NCI-H2107 treated with DMSO at 0.1 percent for 48 hours (cell line): ENCODE data around the gene RNF112.

Experiments
- DNase-seq: peaks from one replicate; lab custom pipeline; 2025; ENCODE audit not compliant: unreplicated experiment; lab: John Stamatoyannopoulos, UW

Gene RNF112

DNA sequence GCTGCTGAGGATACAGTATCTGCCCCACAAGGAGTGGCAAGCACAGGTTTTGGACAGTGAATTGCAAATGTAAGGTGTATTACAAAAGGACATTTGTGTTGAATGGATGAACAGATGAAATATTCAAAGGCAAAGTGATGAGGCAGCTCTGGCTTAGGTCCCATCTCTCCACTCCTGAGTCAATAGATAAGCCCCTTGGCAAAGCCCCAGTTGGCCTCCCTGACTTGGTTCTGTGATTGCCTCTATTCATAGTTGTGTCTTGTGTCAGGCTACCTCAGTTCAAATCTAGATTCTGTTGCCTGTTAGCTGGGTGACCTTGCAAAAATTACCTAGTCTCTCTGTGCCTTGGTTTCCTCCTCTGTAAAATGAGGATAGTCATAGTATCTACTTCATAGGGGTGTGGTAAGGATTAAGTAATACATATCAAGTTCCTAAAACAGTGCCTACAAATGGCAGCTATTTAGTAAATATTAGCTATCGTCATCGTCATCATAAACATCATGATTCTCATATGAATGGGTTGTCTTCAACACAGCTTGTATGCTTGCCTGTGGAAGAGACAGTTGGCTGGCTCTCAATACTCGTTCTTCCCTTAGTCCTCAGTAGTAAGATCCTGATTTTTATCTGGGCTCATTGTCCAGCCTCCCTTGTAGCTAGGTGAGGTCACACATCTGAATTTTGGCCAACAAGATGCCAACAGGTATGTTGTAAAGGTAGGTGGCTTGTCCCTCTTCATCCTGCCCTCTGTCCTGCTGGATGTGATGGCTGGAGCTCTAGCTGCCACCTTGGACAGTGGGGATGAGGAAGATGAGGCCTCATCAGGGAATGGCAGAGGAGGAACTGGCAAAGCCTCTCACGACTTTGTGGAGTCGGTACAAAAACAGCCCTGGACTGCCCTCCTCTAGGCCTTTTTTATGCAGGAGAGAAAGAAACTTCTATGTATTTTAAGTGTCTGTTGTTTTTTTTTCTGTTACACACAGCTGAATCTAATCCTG, 21.9 kb upstream of the RNF112 start:
- DNase-seq = no peak

DNA sequence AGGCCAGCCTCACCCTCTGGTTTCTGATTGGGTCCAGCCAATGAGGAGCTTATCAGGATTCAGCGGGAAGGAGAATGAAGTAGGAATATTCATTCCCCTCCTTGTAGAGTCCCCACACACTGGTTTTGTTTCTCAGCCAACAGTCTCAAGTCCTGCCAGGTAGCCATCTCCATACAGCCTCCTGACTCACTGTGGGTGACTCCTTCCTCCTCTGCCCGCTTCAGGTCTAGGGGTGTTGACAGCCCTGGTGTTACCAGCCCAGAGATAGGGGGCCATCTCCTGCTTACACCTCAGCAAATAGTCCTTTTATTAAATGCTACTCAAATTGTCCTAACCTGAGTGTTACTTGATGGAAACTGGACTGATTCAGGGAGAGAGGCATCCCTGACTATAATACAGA, 20.1 kb upstream of the RNF112 start:
- DNase-seq = no peak

DNA sequence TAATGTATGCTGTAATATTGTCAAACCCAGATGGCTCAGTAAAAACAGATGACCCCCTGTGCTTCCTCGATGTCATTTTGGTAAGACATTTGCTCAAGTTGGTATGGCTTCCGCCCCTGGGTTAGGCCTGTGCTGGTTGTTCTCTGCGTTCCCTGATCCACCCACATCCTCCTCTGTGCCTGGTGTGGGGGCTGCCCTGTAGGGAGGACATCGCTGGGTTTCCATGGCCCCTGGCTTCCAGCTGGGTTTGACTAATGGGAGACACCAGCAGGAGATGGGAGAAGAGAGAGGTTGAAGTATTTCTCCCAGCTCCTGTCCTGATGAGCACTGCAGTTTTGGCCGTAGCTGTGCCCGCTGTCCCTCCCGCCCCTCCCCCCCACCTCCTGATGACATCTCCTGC, 19.6 kb upstream of the RNF112 start:
- DNase-seq = no peak

DNA sequence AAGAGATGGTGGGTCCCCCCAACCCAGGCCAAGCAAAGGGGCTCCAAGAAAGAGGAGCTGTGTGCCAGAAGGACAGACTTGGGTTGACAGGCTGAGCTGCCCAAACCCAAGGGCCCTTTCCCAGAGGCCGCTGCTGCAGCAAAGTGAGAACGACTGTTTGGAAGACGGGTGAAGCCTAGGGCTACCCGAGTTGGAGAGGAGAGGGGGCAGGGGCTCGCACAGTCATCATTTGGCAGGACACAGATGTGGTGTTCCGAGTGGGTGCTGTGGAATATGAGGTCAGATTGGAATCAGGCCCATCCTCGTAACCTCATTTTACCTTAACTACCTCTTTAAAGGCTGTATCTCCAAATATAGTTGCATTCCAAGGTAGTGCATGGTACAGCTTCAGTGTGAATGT, 18.7 kb upstream of the RNF112 start:
- DNase-seq = no peak

DNA sequence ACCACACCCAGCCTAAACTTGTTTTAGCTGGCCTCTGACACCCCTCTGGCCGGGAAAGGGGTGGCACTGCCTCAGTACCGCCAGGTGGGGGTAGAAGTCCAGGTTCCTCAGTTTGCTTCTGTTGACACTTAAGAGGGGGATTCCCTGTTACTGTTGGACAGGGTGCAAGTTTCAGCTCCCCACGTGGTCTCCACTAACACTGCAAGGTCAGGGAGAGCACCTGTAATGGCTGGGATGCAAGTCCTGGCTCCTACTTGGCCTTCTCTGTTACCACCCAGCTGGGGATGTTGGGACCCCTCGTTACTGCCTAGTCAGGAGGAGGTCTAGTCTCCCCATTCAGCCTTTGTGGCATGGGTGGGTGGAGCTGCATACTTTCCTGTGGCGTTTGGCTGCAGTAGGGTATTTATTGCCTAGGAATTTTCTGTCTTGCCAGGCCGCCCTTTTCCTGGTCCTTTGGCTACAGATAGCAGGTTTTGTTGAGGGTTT, 13.4 kb upstream of the RNF112 start:
- DNase-seq = no peak

DNA sequence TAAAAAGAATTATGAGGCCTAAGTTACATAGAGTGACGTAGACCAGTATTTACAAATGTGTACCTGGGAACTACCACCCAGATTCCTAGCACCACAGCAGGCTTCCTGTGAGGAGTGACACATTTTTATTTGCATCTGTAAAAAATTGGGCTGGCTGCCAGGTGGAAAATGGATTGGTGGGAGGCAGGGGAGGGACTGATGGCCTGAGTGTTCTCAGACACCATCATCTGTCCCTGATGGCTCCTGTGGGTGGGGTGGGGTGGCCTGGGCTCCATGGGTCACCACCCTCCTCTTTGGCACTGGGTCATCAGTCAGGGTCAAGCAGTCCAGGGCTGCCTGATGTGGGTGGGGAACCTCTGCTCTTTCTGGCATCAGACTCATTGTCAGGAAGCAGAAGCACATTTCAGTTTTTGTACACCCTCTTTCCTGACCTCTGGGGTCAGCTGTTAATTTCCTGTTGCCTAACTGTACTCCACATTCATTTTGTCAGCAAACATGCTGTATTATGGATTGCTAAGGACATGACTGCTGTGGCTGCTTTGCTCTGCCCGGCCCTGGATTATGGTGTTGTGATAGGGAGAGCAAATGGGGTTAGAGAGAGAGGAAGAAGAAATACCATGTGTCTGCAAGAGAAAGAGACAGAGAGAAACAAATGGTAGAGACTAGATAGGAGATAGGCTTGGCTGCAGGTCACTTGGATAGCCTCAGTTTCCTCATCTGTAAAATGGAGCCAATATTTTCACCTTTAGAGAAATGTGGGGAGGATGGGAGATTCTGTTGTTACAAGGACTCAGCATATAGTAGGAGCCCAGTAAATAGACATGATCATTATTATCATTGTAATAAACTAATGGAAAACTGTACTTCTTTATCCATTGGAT, 12.5 kb upstream of the RNF112 start:
- no peak for DNase-seq

DNA sequence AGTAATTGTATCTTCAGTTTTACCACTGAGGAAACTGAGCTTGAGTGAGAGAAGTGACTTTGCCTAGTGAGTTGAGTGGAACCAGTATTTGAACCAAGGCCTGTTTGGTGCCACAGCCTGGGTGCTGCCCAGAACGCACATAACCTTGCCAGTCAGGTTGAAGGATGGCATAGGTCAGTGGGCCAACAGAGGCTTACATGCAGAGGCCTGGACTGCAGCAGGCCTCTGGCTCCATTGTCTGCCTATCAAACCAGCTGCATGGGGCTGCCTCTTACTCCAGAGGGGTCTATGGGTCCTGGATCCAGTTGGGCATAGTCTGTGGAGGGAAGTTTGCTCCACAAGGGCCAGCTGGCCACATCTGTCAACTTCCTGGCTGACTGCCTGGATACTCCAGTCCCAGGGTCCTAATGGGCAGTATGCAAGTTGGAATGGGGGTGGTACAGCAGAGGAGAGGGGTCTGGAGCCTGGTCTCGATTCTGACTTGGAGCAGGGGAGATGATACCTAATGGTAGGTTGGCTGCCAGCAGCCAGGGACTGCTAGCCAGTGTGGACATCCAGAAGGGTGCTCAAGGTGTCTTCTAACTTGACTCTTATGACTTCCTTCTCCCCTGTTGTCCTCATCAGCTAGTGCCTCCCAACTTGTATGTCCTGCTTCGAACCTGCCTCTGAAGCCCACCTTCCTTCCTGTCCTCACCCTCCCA, 11.1 kb upstream of the RNF112 start:
- DNase-seq = no peak

DNA sequence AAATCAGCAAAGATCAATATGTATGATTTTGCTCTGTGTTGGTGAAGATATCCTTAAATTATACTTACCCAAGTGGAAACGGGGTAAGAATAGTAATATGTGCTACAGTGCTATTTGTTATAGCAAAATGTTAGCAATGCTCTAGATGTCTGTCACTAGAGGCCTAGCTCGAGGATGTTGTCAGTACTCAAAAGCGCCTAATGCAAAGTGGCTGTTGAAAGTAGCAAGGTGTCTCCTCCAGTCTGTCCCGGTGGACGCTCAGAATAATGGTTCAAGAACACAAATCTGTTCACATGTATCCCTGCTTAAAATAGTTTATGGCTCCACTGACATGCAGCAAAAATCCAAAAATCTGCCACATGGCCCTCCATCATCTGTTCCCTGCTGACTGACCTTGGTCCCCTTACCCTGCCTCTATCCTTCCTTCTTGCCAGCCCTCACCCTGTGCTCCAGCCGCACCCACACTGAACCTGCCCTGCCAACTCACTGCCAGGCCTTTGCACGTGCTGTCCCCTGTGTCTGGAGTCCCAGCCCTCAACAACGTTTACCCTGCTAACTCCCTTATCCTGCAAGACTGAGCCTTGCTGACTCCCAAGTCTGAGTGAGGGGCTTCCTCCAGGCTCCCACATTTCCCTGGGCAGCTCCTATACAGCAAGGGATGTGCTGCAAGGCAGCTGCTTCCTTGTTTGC, 9.6 kb upstream of the RNF112 start:
- no peak for DNase-seq

DNA sequence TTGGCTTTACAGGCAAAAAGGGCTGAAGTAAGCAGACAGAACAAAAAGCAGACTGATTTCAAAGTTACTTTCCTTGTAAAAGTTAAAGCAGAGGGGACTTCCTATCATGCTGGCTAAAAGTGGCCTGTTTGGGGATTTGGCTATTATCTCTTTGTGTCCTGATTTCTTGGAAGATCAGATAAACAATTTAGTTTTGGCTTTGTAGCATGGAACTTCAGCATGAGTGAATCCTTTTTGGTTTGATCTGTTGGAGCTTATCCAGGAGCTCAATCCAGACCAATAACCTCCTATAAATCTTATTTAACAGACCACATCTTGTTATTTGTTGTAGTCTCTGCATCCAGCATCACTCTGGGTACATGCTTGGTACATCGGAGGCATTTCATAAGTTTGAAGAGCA, 8.9 kb upstream of the RNF112 start:
- DNase-seq = no peak

DNA sequence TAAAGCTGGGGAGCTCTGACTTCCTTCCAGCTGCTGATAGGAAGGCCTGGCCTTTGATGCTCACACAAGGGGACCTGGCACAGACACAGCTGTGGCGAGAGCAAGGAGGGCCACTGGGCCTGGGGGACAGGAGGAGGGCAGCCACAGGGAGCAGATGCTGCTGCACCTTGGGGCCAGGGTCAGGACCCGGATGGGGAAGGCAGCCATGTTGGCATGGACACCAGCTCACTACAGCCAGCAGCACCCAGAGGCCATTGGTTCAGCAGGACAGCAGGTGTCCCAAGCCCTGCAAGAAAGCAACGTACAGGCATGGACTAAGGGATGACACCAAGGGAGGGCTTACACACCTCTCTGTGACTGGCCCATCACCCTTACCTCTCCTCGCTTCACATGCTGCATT, 8.0 kb upstream of the RNF112 start:
- DNase-seq = no peak

DNA sequence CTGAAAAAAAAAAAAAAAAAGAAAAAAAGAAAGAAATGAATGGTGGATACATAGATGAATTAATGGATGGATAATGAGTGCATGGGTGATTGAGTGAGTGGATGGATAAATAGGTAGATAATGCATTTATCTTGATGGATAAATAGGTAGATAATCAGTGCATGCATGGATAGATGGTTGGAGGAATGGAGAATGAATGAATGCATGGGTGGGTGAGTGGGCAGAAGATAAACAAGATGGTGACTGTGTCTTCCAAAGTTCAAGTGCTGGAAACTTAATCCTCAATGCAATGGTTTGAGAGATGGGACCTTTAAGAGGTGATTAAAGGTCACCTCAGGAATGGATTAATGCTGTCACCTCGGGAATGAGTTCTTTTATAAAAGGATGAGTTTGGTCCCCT, 6.8 kb upstream of the RNF112 start:
- no peak for DNase-seq

DNA sequence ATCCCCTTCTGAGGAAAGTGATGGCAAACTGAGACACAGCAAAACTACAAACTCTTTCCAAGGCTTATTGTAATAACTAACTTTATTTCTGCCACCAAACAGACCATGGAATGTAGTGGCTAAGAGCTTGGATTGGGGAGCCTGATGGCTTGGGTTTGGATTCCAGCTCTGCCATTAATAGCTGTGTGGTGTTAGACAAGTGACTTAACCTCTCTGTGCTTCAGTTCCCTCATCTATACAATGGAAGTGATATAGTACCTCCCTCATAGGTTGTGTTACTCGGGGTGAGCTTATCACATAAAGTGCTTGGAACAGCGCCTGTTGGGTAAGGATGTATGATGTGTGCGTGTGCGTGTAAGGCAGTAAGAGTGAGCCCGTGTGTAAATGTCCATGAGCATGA, 5.9 kb upstream of the RNF112 start:
- DNase-seq = no peak

DNA sequence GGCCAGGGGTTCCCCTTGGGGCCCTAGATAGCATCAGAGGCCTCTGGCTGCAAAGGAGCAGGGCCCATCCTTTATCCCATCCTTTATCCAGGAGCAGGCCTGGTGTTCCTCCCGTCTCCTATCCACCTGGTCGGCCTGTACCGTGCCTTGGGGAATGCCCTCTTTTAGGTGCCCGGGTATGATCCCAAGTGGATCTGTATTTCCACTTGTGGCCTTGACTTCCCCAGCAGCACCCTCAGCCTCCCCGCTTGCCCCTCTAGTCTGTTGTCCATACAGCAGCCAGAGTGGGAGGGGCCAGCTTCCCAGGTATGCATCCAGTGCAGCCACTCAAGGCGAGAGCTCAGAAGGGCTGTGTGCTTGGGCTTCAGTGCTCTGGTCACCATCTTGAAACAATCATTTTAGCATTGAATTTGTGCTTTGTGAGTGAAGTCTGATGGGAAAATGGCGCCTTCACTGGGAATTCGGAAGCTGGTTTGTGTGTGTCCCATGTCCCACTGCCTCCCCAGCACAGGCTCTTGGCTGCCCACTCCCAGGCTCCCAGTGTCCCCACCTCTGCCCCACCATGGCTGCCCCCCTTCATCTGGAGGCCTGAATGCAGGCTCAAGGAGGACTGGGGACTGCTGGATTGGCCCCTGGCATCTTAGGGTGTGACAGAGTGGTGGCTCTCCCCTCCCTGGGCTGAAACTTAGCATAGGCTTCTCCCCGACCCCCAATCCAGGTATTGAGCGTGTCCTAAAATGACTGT, 3.3 kb upstream of the RNF112 start:
- DNase-seq = no peak

DNA sequence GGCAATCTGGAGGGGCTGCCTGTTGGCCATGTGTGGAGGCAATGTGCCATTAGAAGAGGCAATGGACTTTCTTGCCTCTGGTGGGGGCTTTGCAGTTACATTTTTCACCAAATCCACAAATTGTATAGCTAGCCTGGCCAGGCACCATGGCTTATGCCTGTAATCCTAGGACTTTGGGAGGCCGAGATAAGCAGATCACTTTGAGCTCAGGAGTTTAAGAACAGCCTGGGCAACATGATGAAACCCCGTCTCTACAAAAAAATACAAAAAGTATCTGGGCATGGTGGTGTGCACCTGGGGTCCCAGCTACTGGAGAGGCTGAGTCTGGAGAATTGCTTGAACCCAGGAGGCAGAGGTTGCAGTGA, 2.7 kb upstream of the RNF112 start:
- no peak for DNase-seq

DNA sequence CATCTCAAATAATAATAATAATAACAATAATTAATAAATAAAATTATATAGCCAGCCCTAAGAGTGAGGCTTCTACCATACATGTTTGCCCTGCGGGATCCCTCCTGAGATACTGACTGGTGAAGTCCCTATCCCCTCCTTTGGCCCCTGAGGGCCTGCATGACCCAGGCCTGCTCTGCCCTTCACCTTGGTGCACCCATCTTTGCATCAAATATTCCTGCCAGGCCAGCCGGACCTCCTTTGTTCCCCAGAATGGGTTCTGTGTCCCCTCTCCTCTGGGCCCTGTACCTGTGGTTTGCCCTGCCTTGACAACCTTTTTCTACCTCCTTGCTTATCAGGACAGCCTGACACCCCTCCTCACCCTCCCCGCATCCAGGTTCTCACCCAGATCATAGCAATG, 2.0 kb upstream of the RNF112 start:
- no peak for DNase-seq

DNA sequence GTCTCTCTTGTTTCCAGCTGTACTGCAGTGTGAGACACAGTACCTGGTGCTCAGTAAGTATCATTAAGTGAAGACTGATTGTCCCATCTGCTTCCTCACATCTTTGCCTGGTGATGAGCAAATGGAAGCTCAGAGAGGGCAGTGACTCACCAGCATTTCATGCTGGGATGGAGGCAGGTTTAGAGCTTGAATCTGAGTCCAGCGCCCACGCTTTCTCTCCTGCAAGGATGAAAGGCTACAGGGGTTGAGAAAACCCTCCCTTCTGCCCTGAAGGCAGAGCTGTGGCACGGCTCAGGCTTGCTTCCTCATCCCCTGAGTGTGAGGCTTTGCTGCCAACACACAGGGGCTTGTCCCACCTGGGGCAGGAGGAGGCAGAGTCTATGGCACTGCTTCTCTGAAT, 1.5 kb upstream of the RNF112 start:
- DNase-seq = no peak

DNA sequence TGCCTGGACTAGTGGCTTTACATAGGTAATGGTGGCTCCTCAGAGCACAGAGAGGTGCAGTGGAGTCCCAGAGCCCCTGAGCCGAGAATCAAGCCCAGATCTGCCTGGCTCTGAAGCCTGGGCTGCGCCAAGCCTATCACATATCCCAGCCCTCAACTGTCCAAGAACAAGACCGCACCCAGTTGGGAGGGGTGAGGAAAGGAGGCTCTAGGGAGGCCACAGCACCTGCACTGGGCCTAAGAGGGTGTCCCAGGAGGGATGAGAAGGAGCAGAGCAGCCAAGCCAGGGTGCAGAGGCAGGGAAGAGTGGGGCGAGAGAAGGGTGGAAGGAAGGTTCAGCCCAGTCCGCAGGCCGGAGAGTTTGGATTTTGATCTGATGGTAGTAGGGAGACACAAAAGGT, 941 bp upstream of the RNF112 start:
- DNase-seq = no peak

DNA sequence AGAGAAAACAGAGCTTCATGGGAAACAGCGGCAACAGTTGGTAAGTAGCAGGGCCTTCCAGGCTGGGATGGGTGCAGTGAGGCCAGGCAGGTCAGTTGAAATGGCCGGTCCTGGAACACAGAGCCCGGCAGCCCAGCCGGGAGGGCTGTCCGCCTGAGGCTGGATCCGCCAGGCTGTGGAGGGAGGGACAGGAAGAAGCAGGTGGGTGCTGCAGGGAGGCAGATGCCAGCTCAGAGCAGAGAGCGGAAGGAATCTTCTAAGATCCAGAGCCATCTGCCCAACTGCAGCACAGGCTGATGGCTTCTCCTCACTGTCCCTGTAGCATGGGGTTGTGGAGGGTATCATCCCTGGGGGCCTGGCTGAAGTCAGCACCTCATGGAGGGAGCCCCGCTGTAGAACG, 599 bp downstream of the RNF112 start:
- no peak for DNase-seq

DNA sequence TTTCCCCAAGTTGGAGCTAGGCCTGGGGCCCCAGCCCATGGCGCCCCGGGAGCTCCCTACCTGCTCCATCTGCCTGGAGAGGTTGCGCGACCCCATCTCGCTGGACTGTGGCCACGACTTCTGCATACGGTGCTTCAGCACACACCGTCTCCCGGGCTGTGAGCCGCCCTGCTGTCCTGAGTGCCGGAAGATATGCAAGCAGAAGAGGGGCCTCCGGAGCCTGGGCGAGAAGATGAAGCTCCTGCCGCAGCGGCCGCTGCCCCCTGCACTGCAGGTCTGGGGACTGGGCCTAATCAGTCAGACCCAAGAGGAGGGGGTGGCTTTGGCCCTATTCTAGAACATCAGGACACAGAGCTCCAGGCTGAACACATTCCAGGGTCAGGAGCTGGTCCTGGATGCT, 1.5 kb downstream of the RNF112 start:
- no peak for DNase-seq

DNA sequence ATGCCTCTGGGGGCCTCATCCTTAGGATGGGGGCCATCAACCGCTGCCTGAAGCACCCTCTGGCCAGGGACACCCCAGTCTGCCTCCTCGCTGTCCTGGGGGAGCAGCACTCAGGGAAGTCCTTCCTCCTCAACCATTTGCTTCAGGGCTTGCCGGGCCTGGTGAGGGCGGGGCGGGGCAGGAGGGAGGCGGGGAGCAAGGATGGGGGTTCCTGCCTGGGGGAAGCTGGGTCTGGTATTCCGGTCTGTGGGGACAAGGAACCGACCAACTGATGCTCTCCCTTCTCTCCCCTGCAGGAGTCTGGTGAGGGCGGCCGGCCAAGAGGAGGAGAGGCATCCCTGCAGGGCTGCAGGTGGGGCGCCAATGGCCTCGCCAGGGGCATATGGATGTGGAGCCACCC, 2.0 kb downstream of the RNF112 start:
- no peak for DNase-seq
